ENCODE measurements around the gene SKI.
"Not testable (repeated sequence)": the region's sequence is repeated elsewhere in the genome, so short reads cannot be mapped to it uniquely, and the experiment has no call there.

Gene SKI

DNA sequence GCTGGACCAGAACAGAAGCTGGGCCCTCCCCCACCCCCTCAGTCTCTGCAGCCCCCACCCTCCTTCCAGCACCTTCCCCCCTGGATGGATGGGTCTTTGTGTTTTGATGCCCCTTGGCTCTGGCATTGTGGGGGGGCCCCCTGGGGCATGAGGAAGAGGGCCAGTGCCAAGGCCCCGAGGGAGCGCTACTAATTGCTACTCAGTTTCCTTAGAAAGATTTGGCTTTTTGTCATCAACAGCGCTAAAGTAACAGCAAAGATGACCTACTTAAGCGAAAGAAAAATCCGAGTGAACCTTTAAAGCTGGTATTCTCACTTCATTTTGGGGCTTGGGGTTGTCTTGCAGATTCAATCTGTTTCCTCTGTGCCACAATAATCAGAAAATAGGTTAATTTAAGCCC is 63.5 kb downstream of the SKI start:
- DNase-seq (ENCODE audit: low spot score) = no peak

DNA sequence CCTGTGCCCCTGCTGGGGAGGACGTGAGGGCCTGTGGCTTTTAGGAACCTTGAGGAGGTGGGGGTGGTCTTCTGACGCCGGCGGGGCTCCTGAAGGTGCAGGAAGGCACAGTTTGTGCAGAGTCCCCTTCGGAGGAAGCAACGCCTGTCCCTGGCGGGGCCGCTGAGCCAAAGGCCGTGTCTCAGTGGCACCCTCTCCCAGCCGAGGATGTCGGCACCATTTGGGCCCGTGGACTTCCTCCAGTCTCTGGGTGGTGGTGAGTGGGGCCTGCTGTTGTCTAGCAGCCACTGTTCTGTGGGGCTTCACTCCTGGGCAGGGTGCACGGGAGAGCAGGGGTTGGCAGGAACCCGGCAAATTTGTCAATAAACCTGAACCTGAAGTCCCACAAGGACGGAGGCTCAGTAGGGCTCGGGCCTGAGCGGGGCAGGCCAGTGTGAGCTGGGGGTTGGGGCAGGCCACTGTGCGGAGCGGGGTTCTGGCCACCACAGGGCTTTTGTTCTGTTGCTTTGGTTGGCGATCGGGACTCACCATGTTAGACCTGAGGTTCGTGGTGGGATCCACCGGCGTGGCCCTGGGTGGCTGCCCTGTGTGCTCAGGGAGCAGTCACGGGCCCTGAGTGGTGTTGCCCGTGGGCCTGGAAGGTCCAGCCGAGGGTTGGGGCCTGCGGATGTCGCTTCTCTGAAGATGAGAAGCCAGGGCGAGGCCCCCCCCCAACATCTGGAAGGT is 64.8 kb downstream of the SKI start:
- no peak for DNase-seq (ENCODE audit: low spot score)

DNA sequence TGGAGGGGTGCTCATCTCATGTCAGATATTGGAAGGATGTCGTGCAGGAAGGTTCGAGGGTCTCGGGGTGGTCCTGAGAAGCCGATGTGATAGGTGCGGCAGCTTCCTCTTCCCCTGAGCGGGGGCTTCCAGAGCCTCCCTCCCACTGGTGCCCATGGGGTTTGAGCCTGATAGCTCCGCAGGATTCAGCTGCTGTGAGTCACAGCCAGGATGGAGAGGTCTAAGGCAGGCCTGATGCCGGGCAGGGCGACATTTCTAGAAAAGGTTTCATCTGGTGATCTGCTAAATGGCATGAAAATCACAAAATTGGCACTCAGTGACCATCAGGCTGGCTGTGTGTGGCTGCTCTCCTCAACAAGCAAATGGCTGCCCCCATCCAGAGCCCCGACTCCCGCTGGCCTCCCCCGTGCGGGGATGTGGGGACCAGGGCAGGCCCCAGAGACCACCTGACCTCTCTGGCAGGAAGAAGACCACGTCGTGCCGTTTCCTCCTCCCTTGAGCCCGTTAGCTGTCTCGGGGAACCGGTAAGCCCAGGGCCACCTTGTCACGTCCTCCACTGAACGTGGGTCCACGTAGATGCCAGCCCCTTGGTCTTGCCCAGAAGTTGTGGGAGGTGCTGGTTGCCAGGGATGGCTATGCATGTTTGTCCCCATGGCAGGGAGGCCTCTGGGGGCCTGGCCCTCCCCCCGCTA is 66.1 kb downstream of the SKI start:
- no peak for DNase-seq (ENCODE audit: low spot score)

DNA sequence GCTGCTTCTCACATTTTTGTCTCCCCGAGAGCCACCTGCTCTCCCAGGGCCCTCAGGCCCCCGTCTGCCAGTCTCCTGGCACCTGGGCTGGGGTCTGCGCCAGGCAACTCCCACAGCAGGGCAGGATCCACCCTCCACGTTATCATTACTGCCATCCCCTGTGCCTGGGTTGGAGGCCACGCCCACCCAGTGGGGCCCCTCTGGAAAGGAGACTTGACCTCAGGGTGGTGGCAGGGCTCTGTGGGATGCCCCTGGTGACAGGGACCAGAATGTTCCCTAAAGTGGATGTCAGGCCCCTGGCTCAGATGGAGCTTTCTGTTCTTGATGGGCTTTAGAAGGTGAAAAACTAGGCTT is 66.6 kb downstream of the SKI start:
- DNase-seq (ENCODE audit: low spot score) = no peak

DNA sequence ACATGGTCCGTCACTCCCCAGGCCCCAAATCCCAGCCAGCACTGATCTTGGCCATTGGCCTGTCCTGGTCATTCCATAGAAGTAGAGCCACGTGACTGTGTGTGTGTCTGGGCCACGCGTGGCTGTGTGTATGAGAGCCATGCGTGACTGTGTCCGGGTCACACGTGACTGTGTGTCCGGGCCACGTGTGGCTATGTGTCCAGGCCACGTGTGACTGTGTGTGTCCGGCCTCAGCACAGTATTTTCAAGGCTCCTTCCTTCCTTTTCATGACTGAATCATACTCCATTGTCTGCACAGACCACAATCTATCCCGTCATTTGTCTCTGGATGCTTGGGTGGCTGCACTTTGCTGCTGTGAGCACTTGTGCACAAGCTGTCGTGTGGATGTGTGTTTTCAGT is 67.4 kb downstream of the SKI start:
- DNase-seq (ENCODE audit: low spot score) = no peak

DNA sequence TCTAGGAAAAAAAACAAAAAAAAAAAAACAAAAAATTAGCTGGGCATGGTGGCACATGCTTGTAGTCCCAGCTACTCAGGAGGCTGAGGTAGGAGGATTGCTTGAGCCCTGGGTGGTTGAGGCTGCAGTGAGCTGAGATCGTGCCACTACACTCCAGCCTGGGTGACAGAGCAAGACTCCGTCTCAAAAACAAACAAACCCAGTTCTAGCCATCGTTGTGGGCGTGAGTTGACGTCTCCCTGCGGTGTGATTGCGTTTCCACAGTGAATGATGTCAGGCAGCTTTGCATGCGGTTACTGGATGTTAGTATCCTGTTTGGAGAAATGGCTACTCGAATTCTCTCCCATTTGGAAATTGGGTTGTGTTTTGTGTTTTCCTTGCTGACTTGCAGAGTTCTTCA is 68.1 kb downstream of the SKI start:
- not testable (repeated sequence) for DNase-seq (ENCODE audit: low spot score)

DNA sequence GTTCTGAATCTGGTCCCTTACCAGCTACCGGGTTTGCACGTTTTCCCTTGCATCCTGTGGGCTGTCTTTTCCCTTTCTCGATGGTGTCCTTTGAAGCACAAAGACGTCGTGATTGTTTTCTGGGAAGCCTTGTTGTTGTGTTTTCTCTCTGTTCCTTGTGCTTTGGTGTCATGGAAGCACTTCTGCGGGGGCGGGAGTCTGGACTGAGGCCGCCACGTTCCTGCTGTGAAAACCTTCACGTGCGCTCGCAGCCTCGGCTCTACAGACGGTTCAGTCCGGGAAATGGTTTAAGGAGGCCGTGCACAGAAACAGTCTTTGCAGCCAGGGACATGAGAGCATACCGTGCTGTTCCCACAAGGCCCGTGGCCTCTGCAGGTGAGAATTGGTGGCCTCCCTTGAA is 68.5 kb downstream of the SKI start:
- DNase-seq (ENCODE audit: low spot score) = no peak

DNA sequence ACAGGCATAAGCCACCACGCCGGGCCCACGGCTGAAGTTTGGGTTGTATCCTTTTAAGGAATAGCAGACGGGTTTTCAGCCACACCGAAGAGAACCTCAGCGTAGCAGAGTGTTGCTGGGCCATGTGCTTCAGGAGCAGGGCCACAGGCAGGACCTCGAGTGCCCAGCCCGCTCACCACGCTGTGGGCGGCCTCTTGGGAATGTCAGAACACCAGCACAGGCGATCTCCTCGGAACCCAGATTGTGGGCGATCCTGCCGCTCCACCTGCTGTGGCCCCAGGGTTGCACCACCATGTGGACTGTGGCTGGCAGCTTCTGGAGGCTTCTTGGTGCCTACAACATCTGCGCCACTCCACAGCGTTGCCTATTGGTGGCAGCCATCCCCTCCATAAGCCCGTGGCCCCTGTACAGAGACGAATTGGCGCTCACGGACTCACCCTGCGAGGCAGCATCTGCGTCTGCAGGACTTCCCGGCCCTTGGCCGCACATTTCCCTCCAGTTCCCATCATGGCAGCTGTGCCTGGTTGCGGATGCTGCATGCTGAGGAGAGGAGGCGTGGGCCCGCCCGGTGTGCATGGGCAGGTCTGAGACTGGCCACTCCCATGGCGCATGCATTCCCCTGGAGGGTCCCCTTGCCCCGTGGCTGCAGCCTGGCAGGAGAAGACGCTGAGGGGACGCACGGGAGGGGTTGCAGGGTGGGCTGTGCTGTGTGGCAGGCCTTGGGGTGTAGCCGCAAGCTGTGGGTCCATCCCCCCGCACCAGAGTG is 69.3 kb downstream of the SKI start:
- DNase-seq (ENCODE audit: low spot score) = no peak

DNA sequence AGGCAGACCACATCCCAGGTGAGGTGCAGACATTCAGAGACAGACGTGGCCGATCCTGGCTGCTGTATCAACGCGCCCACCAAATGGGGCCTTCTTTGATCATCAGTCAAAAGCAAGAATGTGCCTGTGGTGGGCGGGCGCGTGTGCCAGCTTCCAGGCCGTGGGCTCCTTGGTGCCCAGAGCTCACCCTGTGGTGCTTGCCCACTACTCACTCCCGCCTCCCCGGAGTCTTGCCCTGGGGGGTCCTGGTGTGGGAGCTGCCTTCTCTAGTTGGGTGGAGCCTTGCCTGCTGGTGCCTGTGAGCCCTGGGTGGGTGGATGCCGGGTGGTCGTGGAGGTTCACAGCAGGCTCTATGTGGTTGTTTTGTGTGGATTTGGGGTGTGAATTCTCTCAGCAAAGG is 70.6 kb downstream of the SKI start:
- DNase-seq (ENCODE audit: low spot score) = no peak

DNA sequence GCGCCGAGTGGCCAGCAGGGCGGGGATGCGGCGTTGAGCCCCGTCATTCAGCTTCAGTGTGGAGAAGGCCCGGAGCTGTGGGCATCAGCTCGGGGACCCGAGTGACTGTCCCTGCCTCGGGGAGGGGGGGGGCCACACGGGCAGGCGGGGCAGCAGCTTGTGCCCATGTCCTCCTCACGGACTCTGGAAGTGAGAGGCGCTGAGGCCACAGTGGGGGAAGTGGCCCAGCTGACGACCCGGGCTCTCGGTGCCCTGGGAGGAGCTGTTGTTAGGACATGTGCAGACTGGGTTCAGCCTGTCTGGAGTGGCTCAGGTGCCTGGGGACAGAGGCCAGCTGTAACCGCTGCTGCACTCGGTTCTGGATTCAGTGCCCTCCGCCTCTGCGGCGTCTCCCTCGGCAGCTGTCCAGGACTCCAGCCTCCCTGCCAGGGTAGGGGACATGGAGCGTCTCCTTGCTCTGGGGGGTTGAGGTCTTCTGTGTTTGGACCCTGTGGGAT is 71.1 kb downstream of the SKI start:
- no peak for DNase-seq (ENCODE audit: low spot score)

DNA sequence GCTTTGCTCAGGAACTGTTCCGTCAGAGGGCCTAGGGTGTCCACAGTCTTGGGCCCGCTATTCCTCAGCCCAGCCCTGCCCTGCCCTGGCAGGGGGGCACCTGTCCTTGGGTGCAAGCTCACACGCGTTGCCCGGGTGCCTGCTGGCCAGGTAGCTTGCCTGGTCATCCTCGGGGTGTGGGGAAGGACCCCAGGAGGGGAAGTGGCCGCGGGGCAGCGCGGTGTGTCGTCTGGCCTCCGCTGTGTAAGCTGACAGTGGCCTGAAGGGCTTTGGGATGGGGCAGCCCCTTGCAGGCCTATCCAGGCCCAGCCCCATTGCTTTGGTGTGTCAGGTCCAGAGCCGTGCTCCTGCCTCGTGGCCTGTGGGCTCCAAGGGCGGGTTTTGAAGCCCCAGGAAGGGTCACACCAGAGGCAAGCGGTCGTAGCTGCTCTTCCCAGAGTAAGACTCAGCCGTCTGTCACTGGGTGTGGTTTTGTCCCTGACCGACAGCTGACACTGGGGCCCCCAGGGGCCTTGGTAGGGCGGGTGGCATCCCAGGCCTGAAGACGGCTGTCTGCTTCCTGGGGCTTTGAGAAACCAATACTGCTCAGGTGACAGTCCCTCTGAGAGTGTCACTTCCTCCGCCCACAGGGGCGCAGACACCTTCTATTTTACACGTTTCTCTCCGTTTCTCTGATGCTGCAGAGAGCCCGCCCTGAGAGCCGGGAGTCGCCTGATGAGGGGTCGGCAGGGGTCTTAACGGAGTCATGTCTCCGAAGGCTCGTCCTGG is 72.1 kb downstream of the SKI start:
- no peak for DNase-seq (ENCODE audit: low spot score)

DNA sequence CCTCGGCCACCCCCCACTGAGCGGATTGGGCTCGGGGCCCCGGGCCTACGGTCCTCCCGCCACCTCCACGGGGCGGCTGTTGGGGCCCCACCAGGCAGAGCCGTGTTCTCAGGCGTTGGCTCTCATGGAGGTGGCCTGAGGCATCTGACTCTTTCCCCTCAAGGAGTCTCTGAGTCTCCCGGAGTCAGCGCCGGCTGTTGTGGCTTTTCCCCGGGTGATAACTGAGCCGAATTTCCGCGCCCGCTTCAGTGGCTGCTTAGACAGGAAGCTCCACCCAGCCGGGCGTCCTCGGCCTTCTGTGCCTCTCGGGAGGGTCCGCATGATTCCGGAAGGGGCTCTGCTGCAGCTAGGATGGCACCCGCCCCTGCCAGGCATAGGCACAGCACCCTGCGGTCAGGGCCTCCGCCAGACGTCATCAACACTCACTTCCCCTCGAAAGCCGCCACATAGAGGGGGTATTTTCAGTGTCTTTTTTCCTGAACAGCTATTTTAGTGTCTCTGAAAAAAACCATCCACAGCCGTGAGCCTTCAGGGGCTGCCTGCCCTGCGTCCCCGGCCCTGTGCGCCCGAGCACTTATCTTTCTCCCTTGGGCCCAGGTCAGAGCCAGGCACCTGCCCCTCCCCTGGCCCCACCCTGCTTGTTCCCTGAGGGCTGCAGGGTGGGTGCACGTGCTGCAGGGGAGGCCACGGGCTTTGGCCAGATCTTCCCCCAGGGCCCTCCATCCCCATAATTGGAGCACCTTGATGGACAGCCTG is 72.9 kb downstream of the SKI start:
- DNase-seq (ENCODE audit: low spot score) = peak; percentile 64

DNA sequence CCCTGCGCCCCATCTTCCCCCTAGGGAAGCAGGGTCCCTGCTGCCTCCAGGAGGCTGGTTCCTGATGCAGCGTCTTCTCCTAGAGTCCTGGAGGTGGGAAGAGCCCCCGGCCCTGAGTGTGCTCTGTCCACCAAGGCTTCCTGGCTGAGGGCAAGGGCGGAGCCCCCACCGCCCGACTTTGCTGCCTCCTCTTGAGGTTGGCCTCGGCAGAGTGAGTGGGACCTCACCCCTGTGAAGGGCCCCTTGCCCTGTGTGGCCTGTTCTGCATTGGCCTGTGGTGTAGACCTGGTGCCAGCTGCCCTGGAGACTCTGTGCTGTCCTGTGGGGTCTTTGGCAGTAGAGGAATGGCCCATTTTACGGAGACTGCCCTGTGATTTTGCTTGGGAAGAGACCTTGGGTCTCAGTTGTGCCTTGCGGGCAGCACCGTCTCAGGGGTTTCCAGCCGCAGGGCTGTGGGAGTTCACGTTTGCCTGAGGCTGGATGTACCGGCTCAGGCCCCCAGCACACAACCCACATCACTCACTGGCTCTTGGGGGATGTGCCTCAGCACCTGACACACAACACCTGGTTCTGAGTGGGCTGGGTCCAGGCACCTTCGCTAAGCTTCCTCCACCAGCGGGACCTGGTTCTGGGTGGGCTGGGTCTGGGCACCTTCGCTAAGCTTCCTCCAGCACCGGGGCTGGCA is 73.6 kb downstream of the SKI start:
- DNase-seq (ENCODE audit: low spot score) = no peak

DNA sequence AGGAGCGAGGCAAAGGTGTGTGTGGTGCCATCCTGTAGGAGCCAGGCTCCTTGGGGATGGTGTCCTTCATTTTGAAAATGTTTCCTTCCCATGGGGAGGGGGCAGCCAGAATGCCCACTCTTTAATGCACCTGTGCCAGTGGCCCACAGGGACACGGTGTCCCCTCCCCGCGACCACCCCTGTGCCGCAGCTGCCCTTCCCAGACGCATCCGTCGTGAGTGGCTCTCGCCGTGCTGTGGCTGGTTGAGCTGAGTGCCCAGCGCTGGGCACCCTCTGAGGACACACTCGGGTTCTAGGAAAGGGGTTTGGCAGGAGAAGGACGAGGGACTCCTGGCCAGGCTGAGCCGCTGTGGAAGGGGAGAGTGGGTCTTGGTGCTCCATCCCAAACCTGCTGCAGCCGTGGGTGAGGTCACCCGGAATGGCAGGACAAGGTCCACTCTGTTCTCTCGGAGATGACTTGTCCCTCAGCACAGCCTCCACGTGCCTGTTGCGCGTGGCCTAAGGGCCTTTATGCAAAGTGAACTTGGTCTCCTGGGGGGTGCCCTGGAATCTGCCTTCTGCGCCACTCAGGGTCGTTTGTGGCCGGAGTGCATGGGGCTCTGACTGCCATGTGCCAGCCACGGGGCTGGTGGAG is 74.3 kb downstream of the SKI start:
- DNase-seq (ENCODE audit: low spot score) = no peak

DNA sequence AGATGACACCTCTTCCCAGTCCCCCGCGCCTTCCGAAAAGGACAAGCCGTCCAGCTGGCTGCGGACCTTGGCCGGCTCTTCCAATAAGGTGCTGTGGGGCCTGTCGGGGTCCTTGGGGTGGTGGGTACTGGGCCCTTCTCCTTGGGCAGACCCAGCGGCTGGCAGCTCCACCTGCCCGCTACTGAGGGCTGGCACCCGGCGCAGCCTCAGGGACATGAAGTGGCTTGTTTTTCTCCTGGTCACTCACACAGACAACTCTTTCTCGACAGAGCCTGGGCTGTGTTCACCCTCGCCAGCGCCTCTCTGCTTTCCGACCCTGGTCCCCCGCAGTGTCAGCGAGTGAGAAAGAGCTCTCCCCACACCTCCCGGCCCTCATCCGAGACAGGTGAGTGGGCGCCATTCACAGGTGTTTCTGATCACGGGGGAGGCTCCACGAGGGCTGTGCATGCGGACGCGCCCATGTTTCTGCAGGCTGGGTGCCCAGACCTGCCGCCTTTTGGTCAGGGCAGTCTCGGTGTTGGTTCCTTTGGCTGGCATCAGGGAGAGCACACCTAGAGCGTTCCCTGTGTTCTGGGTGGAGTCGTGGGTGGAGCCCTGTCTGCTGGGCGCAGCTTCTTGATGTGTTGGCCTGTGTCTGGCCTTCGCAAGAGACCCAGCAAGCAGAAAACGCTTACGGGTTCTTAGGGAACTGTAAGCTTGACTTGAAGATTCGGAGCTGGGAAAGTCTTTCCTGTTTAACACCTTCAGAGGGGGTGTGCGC is 75.1 kb downstream of the SKI start:
- DNase-seq (ENCODE audit: low spot score) = no peak

DNA sequence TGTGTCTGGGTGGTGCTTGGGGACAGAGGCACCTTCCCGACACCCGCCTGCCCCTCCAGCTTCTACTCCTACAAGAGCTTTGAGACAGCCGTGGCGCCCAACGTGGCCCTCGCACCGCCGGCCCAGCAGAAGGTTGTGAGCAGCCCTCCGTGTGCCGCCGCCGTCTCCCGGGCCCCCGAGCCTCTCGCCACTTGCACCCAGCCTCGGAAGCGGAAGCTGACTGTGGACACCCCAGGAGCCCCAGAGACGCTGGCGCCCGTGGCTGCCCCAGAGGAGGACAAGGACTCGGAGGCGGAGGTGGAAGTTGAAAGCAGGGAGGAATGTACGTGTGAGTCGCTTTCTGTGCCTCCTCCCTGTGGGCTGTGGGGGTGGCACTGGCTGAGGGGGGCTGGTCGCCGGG is 75.7 kb downstream of the SKI start:
- DNase-seq (ENCODE audit: low spot score) = no peak

DNA sequence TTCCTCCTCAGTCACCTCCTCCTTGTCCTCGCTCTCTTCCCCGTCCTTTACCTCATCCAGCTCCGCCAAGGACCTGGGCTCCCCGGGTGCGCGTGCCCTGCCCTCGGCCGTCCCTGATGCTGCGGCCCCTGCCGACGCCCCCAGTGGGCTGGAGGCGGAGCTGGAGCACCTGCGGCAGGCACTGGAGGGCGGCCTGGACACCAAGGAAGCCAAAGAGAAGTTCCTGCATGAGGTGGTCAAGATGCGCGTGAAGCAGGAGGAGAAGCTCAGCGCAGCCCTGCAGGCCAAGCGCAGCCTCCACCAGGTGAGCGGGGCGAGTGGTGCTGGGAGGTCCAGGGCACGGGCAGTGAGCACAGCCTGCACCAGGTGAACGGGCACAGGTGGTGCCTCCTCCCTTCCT is 76.2 kb downstream of the SKI start:
- no peak for DNase-seq (ENCODE audit: low spot score)

DNA sequence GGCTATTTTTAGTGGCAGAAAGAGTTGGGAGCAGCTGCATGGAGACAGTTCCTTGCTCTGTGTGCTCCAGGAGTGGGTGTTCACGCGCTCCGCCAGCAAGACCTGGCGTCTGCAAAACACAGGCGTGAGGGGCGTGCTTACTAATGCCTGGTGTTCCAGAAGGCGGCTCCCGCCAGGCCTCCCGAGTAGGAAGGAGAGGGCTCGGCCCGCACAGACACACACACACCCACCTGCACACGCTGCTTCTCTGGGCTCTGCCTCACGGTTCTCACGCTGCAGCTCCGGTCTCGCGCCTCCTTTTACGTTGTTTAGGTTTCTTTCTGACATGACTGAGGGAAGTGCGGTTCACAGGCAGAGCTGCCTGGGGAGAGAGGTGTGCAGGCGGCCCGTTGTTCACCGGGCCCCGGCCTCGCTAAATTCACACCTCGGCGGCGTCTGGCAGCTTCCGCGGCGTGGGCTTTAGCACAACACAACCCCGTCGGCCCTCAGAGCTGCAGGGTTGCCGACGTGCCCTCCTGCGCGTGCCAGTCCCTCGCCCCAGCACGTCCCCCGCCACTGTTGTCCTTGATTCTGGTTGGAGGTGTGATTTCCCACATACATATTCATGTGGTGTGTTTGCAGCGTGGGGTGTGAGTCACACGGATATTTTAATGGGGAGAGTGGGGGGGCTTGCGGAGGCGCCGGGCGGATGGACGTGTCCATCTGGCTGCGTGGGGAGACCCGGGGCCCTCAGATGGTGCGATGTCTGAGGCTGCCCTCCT is 77.0 kb downstream of the SKI start:
- DNase-seq (ENCODE audit: low spot score) = no peak

Measured in pons (tissue), 1 donor.